BE2C (cell line): ENCODE results near the gene SHQ1.

ENCODE experiments used
- DNase-seq: peaks from one replicate; pipeline ENCODE4 v3.0.0-alpha.2; 2020
- H3K27me3 ChIP-seq: fragments of 250-450 bp; sonication (Bioruptor Pico); 2 replicates; pipeline ENCODE4 v1.5.1; 2020; ENCODE audit warnings: mild to moderate bottlenecking
- H3K36me3 ChIP-seq: fragments of 250-450 bp; sonication (Bioruptor Pico); 2 replicates; pipeline ENCODE4 v1.5.1; 2020; ENCODE audit warnings: mild to moderate bottlenecking
- H3K4me1 ChIP-seq: fragments of 250-450 bp; sonication (Bioruptor Pico); 2 replicates; pipeline ENCODE4 v1.5.1; 2020
- H3K4me3 ChIP-seq: 2 replicates; pipeline ENCODE4 v1.5.1; 2011; ENCODE audit warnings: low read depth, low read length
- H3K9me3 ChIP-seq: fragments of 250-450 bp; sonication (Bioruptor Pico); 2 replicates; pipeline ENCODE4 v1.5.1; 2020
- TF ChIP-seq, protein P1 (sequence below): IDR thresholded peaks from 2 replicates; pipeline ENCODE4 v1.5.1; 2012; ENCODE audit warnings: mild to moderate bottlenecking, low read depth, low read length

The SHQ1 gene

GRCh38 chr3:72820415-72820814 lies 27.8 kb downstream of the SHQ1 start:
- Histone ChIP-seq H3K4me3 (no peak overlapping the region), H3K9me3 (no peaks in the 10 kb centered on the region), H3K36me3 (no peaks in the 10 kb centered on the region; the same call in none of the 2 replicates), H3K4me1 (peaks cover 30% of the 10 kb centered on the region), H3K27me3 (no peaks in the 10 kb centered on the region)
- TF ChIP-seq, protein P1, sequence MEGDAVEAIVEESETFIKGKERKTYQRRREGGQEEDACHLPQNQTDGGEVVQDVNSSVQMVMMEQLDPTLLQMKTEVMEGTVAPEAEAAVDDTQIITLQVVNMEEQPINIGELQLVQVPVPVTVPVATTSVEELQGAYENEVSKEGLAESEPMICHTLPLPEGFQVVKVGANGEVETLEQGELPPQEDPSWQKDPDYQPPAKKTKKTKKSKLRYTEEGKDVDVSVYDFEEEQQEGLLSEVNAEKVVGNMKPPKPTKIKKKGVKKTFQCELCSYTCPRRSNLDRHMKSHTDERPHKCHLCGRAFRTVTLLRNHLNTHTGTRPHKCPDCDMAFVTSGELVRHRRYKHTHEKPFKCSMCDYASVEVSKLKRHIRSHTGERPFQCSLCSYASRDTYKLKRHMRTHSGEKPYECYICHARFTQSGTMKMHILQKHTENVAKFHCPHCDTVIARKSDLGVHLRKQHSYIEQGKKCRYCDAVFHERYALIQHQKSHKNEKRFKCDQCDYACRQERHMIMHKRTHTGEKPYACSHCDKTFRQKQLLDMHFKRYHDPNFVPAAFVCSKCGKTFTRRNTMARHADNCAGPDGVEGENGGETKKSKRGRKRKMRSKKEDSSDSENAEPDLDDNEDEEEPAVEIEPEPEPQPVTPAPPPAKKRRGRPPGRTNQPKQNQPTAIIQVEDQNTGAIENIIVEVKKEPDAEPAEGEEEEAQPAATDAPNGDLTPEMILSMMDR = no peak
- DNase-seq = no peak

DNA sequence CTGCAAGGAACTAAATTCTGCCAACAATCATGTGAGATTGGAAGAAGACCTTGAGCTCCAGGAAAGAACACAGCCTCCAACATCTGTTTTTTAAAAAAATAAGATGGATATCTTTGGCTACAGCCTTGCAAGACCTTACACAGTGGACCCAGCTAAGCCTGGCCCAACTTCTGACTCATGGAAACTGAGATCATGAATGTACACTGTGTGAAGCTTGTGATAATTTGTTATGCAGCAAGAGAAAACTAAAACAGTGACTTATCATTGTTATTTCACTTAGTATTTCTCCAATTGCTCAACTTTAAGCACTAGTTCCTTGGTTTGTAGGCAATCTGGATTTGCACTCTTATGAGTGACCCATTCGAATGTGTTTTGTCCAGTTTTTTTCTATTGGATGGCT lies 29.3 kb downstream of the SHQ1 start:
- H3K9me3 ChIP-seq = no peaks in the 10 kb centered on the region
- no peaks in the 10 kb centered on the region for H3K27me3 ChIP-seq
- TF ChIP-seq, protein P1 = no peak
- DNase-seq = no peak
- H3K4me3 ChIP-seq = no peak overlapping the region
- peaks cover 30% of the 10 kb centered on the region for H3K4me1 ChIP-seq
- no peaks in the 10 kb centered on the region; the same call in none of the 2 replicates for H3K36me3 ChIP-seq

DNA sequence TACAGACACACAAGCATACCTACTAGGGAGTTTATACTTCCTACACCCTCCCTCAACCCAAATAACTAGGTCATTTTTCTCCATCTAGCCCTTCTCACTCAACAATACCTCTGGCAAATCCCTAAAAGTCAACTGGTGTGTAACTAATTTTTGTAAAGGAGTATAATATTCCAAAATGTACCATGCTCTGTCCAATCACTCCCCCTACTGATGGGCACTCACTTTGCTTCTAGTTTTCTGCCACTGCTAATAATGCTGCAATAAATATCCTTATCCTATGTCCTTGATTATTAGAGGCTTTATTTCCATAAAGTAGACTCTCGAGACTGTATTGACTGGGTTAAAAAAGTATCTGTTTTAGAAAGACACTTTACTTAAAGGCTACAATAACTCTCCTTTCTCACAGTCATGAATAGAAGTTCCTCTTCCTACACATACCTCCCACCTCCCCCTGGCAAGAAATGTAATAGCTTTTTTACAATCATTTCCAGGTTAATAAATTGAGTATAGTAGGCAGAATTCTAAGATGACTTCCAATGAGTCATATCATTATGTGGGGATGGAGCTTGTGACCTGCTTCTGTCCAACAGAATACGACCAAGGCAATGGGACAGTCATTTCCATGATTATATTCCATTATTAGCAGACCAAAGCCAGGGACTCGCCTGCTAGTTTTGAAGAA lies 30.0 kb downstream of the SHQ1 start:
- no peak overlapping the region for H3K4me3 ChIP-seq
- peaks cover 30% of the 10 kb centered on the region for H3K4me1 ChIP-seq
- peak; percentile 27 for DNase-seq
- H3K36me3 ChIP-seq = no peaks in the 10 kb centered on the region; the same call in none of the 2 replicates
- H3K27me3 ChIP-seq = no peaks in the 10 kb centered on the region
- TF ChIP-seq, protein P1 = peak; percentile 95
- no peaks in the 10 kb centered on the region for H3K9me3 ChIP-seq

GRCh38 chr3:72816862-72817355 lies 31.3 kb downstream of the SHQ1 start:
- Histone ChIP-seq H3K4me3 (no peak overlapping the region), H3K9me3 (no peaks in the 10 kb centered on the region), H3K4me1 (peaks cover 26% of the 10 kb centered on the region), H3K27me3 (no peaks in the 10 kb centered on the region), H3K36me3 (peaks cover 3% of the 10 kb centered on the region)
- TF ChIP-seq, protein P1 = no peak
- DNase-seq = no peak

DNA sequence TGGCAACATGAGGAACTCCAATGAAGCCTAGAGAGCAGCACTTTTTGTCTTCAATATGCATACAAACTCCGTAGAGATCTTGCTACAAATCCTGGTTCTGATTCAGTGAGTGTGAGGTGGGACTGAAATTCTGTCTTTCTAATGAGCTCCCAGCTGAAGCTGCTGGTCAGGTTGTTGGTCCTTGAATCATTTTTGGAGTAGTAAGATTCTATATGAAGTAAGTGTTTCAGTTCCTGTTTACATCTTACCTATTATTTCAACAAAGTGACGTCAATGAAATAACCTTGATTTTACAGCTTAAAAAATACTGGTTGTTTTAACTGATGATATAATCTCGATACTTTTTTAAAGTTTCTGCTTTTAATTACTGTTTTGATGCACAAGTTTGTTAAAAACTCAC lies 33.9 kb downstream of the SHQ1 start:
- Histone ChIP-seq H3K27me3 (no peaks in the 10 kb centered on the region), H3K36me3 (peaks cover 4% of the 10 kb centered on the region), H3K4me1 (peaks cover 14% of the 10 kb centered on the region), H3K9me3 (no peaks in the 10 kb centered on the region), H3K4me3 (no peak overlapping the region)
- TF ChIP-seq, protein P1 = no peak
- no peak for DNase-seq

- no peaks in the 10 kb centered on the region for H3K9me3 ChIP-seq
- H3K4me1 ChIP-seq = peaks cover 6% of the 10 kb centered on the region; the same call in 1 of the 2 replicates
- H3K4me3 ChIP-seq = no peak overlapping the region
- H3K36me3 ChIP-seq = peaks cover 4% of the 10 kb centered on the region
- H3K27me3 ChIP-seq = no peaks in the 10 kb centered on the region
- TF ChIP-seq, protein P1 = no peak
- no peak for DNase-seq
Measured at GRCh38 chr3:72812201-72812600, 36.0 kb downstream of the SHQ1 start.
